ENCODE data around the gene TLR4.

- TF ChIP-seq EZH2 (IDR thresholded peaks at IDR 0.05; ENCODE audit: insufficient read depth, poor library complexity, severe bottlenecking) (no peak), EZH2phosphoT487 (IDR thresholded peaks at IDR 0.05; ENCODE audit: insufficient read depth, low read depth) (no peak)
These were observed 31.8 kb upstream of the TLR4 start for GRCh38 chr9:117672369-117672768.

Data from GM23248 (cell line).